Lower leg skin (tissue), 3 donors: ENCODE measurements around the gene EYS.

Source experiments
- CTCF ChIP-seq, 3 donors: fragments of 450-650 bp; IDR thresholded peaks; one replicate each; pipeline ENCODE4 v1.5.1; 2016; ENCODE audit warnings: antibody characterized with exemption in 3 of 3, mild to moderate bottlenecking in 3 of 3, moderate library complexity in 2 of 3
- POLR2A ChIP-seq, 2 donors: fragments of 450-650 bp; IDR thresholded peaks; one replicate each; pipeline ENCODE4 v1.6.1; 2016 to 2017; ENCODE audit warnings: antibody characterized with exemption in 2 of 2, mild to moderate bottlenecking in 1 of 2, moderate library complexity in 1 of 2

GRCh38 chr6:65253041-65253440, 454.0 kb downstream of the EYS start:
- TF ChIP-seq POLR2A (IDR thresholded peaks at IDR 0.05) (no peak), CTCF (IDR thresholded peaks at IDR 0.05) (no peak)
